GM12891 (cell line): ENCODE measurements around the gene NFILZ.

Source experiments
- DNase-seq: peaks from one replicate; pipeline ENCODE4 v3.0.0; 2011; ENCODE audit warnings: low spot score; ENCODE audit not compliant: insufficient read length
- FAIRE-seq: peaks from 2 replicates; lab custom pipeline; 2011; peaks lifted over from hg19 to GRCh38; lab: Jason Lieb, UNC
- PAX5 ChIP-seq: IDR thresholded peaks from 2 replicates; pipeline ENCODE4 v1.6.1; 2011; ENCODE audit warnings: low read length, moderate library complexity, mild to moderate bottlenecking; ENCODE audit not compliant: insufficient read depth, severe bottlenecking
- POLR2A ChIP-seq: IDR thresholded peaks from 2 replicates; pipeline ENCODE4 v1.6.1; 2011; ENCODE audit warnings: low read depth, low read length, control low read depth
- POLR2AphosphoS5 ChIP-seq: IDR thresholded peaks from 2 replicates; pipeline ENCODE4 v1.6.1; 2011; ENCODE audit warnings: low read depth, low read length, control low read depth
- POU2F2 ChIP-seq: IDR thresholded peaks from 2 replicates; pipeline ENCODE4 v1.6.1; 2011; ENCODE audit warnings: low read depth, mild to moderate bottlenecking, control low read depth, low read length, moderate library complexity
- SPI1 ChIP-seq: IDR thresholded peaks from 2 replicates; pipeline ENCODE4 v1.6.1; 2011; ENCODE audit warnings: low read depth, low read length, control low read depth
- TAF1 ChIP-seq: IDR thresholded peaks from 2 replicates; pipeline ENCODE4 v1.6.1; 2011; ENCODE audit warnings: low read depth, low read length, control low read depth

The NFILZ gene

GRCh38 chr19:8640402-8641004 is 10.1 kb downstream of the NFILZ start:
- TF ChIP-seq POLR2A (no peak), POU2F2 (no peak), SPI1 (no peak), TAF1 (no peak), PAX5 (no peak), POLR2AphosphoS5 (no peak)
- FAIRE-seq = no peak
- DNase-seq = no peak

- DNase-seq (no peak), FAIRE-seq (no peak)
- TF ChIP-seq PAX5 (no peak), POU2F2 (no peak), SPI1 (no peak), TAF1 (no peak), POLR2AphosphoS5 (no peak), POLR2A (no peak)
Measured at GRCh38 chr19:8641221-8641907, 10.9 kb downstream of the NFILZ start.

- TF ChIP-seq POU2F2 (no peak), SPI1 (no peak), POLR2AphosphoS5 (no peak), TAF1 (no peak), POLR2A (no peak), PAX5 (no peak)
- no peak for DNase-seq
- FAIRE-seq = peak; percentile 61
Measured at GRCh38 chr19:8641908-8642547, 11.6 kb downstream of the NFILZ start.

- FAIRE-seq (no peak), DNase-seq (no peak)
- no peak for TF ChIP-seq POLR2AphosphoS5
- TF ChIP-seq SPI1 = no peak
- no peak for TF ChIP-seq PAX5
- TF ChIP-seq POLR2A = no peak
- no peak for TF ChIP-seq TAF1
- no peak for TF ChIP-seq POU2F2
Measured at GRCh38 chr19:8642561-8642960, 12.1 kb downstream of the NFILZ start.

GRCh38 chr19:8643860-8644653 is 13.6 kb downstream of the NFILZ start:
- DNase-seq (no peak), FAIRE-seq (no peak)
- TF ChIP-seq POU2F2 (no peak), PAX5 (no peak), POLR2AphosphoS5 (no peak), SPI1 (no peak), POLR2A (no peak), TAF1 (no peak)

- DNase-seq = no peak
- TF ChIP-seq POU2F2 = no peak
- TF ChIP-seq POLR2A = no peak
- TF ChIP-seq POLR2AphosphoS5 = no peak
- TF ChIP-seq PAX5 = no peak
- TF ChIP-seq SPI1 = no peak
- TF ChIP-seq TAF1 = no peak
- no peak for FAIRE-seq
Measured at GRCh38 chr19:8648240-8648639, 17.8 kb downstream of the NFILZ start.

GRCh38 chr19:8654591-8655339 is 24.3 kb downstream of the NFILZ start:
- TF ChIP-seq PAX5 (no peak), POLR2AphosphoS5 (no peak), POU2F2 (no peak), POLR2A (no peak), TAF1 (no peak), SPI1 (no peak)

GRCh38 chr19:8655340-8655709 is 24.9 kb downstream of the NFILZ start:
- no peak for DNase-seq
- no peak for FAIRE-seq
- TF ChIP-seq POLR2A (no peak), POLR2AphosphoS5 (no peak), TAF1 (no peak)

More at GRCh38 chr19:8654591-8655339, 24.3 kb downstream of the NFILZ start:
- DNase-seq (peak; percentile 85), FAIRE-seq (peak; percentile 80)
